Epithelial cell of prostate (primary cell): ENCODE measurements around the gene ERN1.
"Not testable (repeated sequence)": the region's sequence is repeated elsewhere in the genome, so short reads cannot be mapped to it uniquely, and the experiment has no call there.

Experiments used
- DNase-seq: peaks from one replicate; pipeline ENCODE4 v3.0.0-alpha.2; 2011; ENCODE audit warnings: low read depth, low spot score
- H3K27ac ChIP-seq: fragments of 450-650 bp; 2 replicates; pipeline ENCODE4 v1.5.1; 2017; ENCODE audit warnings: mild to moderate bottlenecking

ERN1 gene

GRCh38 chr17:64145751-64146417 lies 15.9 kb upstream of the ERN1 start:
- peak; percentile 100 for DNase-seq
- peak overlapping the region; percentile 97 for H3K27ac ChIP-seq

DNA sequence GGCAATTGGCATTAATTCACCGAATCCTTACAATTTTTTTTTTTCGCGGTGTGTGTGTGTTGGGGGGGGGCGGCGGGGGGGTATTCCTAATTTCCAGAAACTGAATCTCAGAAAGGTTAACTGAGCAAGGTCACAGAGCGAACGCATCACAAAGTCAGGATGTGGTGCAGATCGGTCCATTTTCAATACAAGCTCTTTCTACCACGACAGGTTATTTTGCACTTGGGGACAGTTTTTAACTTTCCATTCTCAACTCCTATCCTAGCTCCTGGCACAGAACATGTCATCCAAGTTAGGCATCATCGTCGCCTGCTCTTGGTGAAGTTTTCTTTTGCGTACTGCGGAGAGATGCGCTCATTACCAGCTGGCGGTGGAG lies 15.4 kb upstream of the ERN1 start:
- no peak for DNase-seq
- H3K27ac ChIP-seq, result peak overlapping the region; percentile 97

GRCh38 chr17:64139542-64139941 lies 9.6 kb upstream of the ERN1 start:
- no peak overlapping the region for H3K27ac ChIP-seq

GRCh38 chr17:64138441-64138840 lies 8.5 kb upstream of the ERN1 start:
- no peak overlapping the region for H3K27ac ChIP-seq
- DNase-seq, result no peak

More at GRCh38 chr17:64139542-64139941, 9.6 kb upstream of the ERN1 start:
- no peak for DNase-seq

GRCh38 chr17:64135000-64135399 lies 5.1 kb upstream of the ERN1 start:
- no peak overlapping the region for H3K27ac ChIP-seq
- no peak for DNase-seq

DNA sequence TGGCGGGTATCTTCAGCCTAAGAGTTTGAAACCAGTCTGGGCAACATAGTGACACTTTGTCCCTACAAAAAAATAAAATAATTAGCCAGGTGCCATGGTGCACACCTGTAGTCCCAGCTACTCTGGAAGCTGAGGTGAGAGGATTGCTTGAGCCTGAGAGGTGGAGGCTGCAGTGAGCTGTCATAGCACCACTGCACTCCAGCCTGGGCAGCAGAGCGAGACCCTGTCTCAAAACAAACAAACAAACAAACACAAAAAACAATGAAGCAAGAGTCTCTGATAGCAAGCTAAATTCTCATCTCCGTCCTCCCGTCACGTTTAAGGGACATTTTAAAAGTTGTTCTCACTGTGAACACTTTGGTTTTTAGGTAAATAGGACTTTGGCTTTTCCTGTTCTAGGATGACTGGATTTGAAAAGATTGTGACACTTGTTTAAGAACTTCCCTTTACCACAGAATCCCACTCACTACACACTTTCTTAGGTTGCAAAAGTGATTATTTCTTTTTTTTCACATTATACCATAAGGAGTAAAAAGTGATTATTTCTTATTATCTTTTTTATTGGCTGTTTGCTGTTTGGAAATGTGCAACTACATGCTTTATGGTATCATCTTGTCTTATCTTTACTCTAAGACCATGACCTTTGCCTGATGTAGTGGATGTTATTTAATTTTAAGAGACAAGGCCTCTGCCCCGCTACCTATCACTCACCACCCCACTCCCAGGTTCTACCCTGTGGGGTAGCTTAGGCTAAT lies 4.4 kb upstream of the ERN1 start:
- no peak overlapping the region for H3K27ac ChIP-seq

DNA sequence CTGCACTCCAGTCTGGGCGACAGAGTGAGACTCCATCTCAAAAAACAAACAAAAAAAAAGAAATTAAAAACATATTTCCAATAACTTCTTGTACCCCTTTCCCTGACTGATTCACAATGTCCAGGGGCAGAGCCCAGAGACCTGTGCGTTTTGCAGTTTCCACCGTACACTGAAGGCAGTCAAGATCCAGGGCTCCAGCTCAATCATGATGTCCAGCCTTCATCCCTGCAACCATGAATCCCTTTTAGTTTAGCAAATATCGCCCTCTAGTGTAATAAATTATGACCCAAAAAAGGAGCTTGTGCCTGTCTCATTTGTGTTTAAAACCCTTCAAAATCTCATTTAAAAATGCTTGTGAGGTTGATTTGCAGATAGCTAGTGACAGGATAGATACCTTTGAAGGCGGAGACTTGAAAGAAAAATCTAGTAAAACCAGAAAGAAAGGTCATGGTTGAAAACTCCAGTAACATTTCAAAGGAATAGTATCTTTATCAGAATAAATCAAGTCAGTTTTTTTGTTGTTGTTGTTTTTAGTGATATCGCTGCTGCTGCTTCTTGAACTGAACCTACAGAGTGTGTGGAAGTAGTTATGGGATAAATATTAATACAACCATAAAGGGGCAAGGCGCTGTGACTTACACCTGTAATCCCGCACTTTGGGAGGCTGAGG lies 3.7 kb upstream of the ERN1 start:
- DNase-seq, result no peak
- no peak overlapping the region for H3K27ac ChIP-seq

More for the DNA sequence above, 4.4 kb upstream of the ERN1 start:
- no peak for DNase-seq

- H3K27ac ChIP-seq, result no peak overlapping the region
- no peak for DNase-seq
Observed at GRCh38 chr17:64131606-64132270, 1.8 kb upstream of the ERN1 start.

DNA sequence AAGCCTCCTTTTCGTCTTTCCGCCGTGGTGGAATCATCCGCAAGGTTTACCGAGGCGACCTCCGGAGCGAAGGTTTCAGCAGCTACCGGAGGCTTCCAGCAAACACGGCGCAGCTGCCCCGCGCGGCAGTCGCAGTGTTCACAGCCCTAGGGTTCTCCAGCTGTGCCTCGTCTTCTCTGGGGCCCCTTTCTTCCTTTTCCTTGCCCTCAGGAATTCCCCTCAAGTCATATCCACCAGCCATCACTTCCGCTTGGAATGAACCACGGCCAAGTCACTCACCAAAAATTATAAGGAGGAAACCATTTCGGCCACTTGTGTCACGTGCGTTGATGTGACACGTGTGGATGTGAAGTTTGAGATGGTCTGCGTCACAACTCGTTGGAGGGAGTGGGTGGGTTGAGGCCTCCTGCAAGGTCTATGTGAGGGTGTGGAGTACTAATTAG lies 636 bp upstream of the ERN1 start:
- DNase-seq, result no peak
- peak overlapping the region; percentile 77 for H3K27ac ChIP-seq

DNA sequence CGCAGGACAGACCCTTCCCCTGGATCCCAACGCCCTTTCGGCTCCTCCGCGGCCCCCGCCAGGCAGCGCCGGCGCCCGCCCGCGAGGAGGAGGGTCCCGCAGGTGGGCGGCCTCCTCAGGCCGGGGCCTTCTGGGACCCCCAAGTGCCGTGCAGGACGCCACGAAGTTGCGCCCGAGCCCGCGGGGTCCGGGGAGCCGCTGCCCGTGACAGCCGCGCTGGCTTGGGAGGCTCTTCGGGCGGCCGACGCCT lies 504 bp downstream of the ERN1 start:
- no peak for DNase-seq
- peak overlapping the region; percentile 77 for H3K27ac ChIP-seq

DNA sequence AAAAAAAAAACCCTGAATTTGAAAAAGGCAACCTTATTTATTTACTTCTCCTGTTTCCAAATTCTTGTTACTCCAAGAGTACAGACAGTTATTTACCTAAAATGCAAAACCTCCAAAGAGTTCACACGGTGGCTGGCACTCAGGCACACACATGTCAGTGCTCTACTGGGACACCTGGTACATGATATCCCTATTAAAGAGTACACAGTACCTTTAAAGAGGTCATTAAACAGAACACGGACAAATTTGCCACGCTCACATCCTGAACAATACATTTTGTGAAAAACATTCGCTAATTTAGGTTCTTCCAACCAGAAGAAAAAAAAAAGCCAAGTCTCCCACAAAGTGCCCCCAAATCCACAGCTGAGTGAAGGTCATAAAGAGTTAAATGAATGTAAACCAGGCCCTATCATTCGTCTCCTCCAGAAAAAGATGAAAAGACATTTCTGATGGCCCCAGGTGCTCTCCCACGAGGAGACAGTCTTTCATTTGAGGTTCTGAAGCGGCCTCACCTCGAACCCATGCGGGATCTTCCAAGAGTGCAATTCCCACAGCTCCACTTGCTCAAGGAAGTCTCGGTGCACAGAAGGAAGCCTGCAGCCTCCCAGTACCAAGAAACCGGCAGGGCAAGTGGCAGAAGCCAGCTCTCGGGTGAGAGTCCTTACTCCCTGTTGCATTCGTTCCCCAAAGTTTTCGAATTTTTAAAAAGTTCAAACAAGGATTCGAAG lies 993 bp downstream of the ERN1 start:
- DNase-seq, result no peak

DNA sequence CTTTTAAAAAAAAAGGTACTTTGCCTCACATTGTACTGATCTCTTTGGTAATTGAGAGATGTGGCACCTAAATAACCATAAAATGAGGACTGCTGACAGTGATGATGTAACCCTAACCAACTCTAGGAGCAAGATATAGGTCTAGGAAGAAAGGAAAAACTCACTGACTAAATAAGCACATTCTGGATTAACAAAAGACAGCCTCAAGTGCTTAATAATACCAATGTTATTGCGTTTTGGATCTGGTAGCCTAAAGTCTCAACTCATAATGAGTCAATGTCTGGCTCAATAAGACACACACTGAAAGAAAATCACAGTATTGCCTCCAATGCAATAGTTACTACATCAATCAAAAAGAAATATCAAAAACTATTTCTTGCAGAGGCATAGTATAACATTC lies 3.0 kb downstream of the ERN1 start:
- DNase-seq, result no peak
- H3K27ac ChIP-seq, result peak overlapping the region; percentile 77

More for the DNA sequence above, 993 bp downstream of the ERN1 start:
- peak overlapping the region; percentile 77 for H3K27ac ChIP-seq

- no peak overlapping the region for H3K27ac ChIP-seq
- no peak for DNase-seq
Observed at GRCh38 chr17:64125937-64126336, 4.0 kb downstream of the ERN1 start.

GRCh38 chr17:64124609-64125008 lies 5.3 kb downstream of the ERN1 start:
- DNase-seq, result no peak

DNA sequence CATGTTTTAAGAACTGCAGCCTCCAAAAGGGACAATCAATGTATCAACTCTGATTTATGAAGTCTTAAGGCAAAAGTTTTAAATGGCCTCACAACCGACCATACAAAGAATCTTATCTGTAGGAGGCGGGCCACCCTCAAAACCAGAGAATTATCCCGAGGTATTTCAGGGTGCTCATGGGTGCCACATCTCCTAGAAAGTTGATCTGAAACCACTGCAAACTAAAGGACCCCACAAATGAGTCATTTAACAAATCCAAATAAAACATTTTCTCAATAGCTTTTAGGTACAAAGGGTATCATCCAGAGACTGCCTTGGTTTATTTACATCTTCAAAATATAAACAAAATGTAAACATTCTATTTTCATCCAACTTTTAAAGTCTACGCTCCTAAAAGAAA lies 6.8 kb downstream of the ERN1 start:
- no peak for DNase-seq

More at GRCh38 chr17:64124609-64125008, 5.3 kb downstream of the ERN1 start:
- H3K27ac ChIP-seq, result no peak overlapping the region

GRCh38 chr17:64120972-64121786 lies 8.8 kb downstream of the ERN1 start:
- not testable (repeated sequence) for H3K27ac ChIP-seq, DNase-seq

More for the DNA sequence above, 6.8 kb downstream of the ERN1 start:
- no peak overlapping the region for H3K27ac ChIP-seq

GRCh38 chr17:64120159-64120810 lies 9.7 kb downstream of the ERN1 start:
- H3K27ac ChIP-seq, result no peak overlapping the region
- no peak for DNase-seq

DNA sequence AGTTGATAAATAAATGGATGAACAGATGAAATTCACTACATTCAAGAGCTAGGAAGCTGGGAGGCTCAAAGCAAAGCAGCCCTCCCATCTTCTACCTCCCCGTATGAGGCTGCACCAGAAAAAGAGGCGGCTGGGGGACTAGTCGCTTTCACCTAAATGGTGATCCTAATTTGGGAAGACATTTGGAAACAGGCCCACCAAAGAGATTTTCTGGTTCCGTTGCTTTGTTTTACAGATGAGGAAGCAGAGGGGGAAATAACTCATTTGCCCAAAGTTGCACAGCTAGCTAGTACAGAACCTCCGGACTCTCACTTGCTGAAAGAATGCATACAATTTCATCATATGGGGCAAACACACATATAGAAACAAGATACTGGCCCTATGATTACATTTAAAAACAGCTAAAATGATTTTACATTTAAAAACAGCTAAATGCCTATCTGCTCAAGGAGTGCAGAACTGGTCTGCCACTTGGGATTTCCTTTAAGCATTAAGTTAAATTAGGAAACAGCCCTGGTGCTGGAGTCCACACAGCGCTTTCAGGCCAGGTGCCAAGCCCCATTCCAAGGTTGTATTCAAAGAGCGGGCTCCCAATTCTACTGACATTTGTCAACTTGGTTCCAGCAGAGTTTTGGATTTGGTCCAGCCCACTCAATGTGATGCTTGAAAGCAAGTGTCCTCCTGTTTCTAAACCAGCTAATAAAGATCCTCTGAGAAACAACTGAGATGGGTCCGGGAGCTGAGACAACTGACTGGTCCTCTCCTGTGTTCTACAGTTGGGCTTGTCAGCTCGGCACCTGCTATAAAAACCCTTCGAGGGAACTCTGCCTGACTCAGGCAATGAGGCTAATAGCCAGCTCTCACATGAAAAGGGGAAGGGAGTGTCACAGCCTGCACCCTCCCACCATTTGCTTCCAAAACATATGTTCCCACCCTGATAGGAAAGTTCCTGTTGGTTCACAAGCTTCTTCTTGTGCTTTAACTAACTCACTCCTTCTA lies 11.7 kb downstream of the ERN1 start:
- DNase-seq, result no peak
- peak overlapping the region; percentile 38 for H3K27ac ChIP-seq
